DOHH2 (cell line): ENCODE measurements around the gene DDX51.

Experiments
- H3F3A ChIP-seq: fragments of 200-600 bp; sonication (generic), shearing (Covaris generic); 2 replicates; pipeline ENCODE4 v1.6.0; 2016; ENCODE audit warnings: antibody characterized with exemption, mild to moderate bottlenecking; ENCODE audit not compliant: control insufficient read depth, insufficient read depth
- H3K27ac ChIP-seq: fragments of 200-600 bp; sonication (generic); 2 replicates; pipeline ENCODE4 v1.5.1; 2014; ENCODE audit warnings: low read depth, mild to moderate bottlenecking, low read length, moderate library complexity
- H3K27me3 ChIP-seq: fragments of 200-600 bp; sonication (generic); 2 replicates; pipeline ENCODE4 v1.6.1; 2014; ENCODE audit warnings: mild to moderate bottlenecking, low read length, mixed read lengths; ENCODE audit not compliant: control insufficient read depth
- H3K36me3 ChIP-seq: fragments of 200-600 bp; sonication (generic); 2 replicates; pipeline ENCODE4 v1.6.1; 2014; ENCODE audit warnings: mild to moderate bottlenecking, low read length, moderate library complexity, mixed read lengths; ENCODE audit not compliant: control insufficient read depth
- H3K4me1 ChIP-seq: fragments of 200-600 bp; sonication (generic); 2 replicates; pipeline ENCODE4 v1.6.1; 2014; ENCODE audit warnings: mild to moderate bottlenecking, low read length, mixed read lengths; ENCODE audit not compliant: control insufficient read depth
- H3K4me2 ChIP-seq: fragments of 200-600 bp; sonication (generic); 2 replicates; pipeline ENCODE4 v1.6.0; 2014; ENCODE audit warnings: mild to moderate bottlenecking, low read length, moderate library complexity
- H3K4me3 ChIP-seq: fragments of 200-600 bp; sonication (generic); 2 replicates; pipeline ENCODE4 v1.5.1; 2014; ENCODE audit warnings: mild to moderate bottlenecking, low read length, mixed read lengths
- H3K79me2 ChIP-seq: fragments of 200-600 bp; sonication (generic); 2 replicates; pipeline ENCODE4 v1.6.1; 2014; ENCODE audit warnings: mild to moderate bottlenecking, low read length, mixed read lengths; ENCODE audit not compliant: control insufficient read depth
- H3K9me2 ChIP-seq: fragments of 200-600 bp; sonication (generic); replicated peaks from 2 replicates; pipeline ENCODE4 v1.6.1; 2014; ENCODE audit warnings: mild to moderate bottlenecking, low read length, mixed read lengths; ENCODE audit not compliant: control insufficient read depth
- H3K9me3 ChIP-seq: fragments of 200-600 bp; sonication (generic); 2 replicates; pipeline ENCODE4 v1.6.1; 2014; ENCODE audit warnings: antibody characterized with exemption, low read length, mixed read lengths; ENCODE audit not compliant: control insufficient read depth, insufficient read depth
- H4K20me1 ChIP-seq: fragments of 200-600 bp; sonication (generic); 2 replicates; pipeline ENCODE4 v1.6.0; 2014; ENCODE audit warnings: low read depth, mild to moderate bottlenecking, antibody characterized with exemption, low read length, moderate library complexity; ENCODE audit not compliant: control insufficient read depth, insufficient read depth
- EZH2phosphoT487 ChIP-seq: fragments of 200-600 bp; sonication (generic); IDR thresholded peaks from 2 replicates; pipeline ENCODE4 v1.6.1; 2017; ENCODE audit warnings: borderline replicate concordance, mild to moderate bottlenecking, antibody characterized with exemption, low read length, moderate library complexity, mixed read lengths
- TF ChIP-seq, protein P1 (sequence below): fragments of 200-600 bp; sonication (generic); IDR thresholded peaks from one replicate; pipeline ENCODE4 v1.5.1; 2014; ENCODE audit warnings: antibody characterized with exemption, mild to moderate bottlenecking, low read depth, low read length; ENCODE audit not compliant: poor library complexity, severe bottlenecking

DDX51 gene

DNA sequence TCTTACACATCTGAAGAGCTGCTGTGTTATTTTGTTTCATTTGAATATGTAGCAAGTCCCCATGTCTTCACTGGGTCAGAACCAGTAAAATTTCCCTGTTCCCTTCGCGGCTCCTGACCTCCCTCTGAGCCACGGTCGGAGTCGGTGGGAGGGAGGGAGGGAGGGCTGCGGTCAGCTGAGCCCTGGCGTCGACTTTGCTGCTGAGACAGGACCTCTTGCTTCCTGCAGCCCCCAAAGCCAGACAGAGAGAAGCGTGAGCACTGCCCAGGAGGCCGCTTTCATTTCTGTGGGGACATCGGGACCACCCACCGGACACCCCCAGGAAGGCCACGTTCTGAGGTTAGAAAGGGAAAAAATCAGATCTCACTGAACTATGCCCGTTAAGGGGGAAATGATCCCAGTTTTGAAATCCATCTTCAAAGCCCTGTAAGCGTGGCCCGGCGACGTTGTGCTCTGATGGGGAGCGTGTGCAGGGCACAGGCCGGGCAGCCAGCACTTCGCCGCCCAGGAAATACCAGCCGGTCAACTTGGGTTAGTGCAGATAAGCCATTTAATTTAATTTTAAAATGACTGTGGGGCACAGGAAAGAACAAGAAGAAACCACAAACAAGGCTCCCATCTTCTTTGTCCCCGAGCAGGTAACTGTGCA is 42.2 kb upstream of the DDX51 start:
- H3K4me2 ChIP-seq = no peak overlapping the region
- no peaks in the 10 kb centered on the region for H3F3A ChIP-seq
- TF ChIP-seq EZH2phosphoT487 = no peak
- TF ChIP-seq, protein P1, sequence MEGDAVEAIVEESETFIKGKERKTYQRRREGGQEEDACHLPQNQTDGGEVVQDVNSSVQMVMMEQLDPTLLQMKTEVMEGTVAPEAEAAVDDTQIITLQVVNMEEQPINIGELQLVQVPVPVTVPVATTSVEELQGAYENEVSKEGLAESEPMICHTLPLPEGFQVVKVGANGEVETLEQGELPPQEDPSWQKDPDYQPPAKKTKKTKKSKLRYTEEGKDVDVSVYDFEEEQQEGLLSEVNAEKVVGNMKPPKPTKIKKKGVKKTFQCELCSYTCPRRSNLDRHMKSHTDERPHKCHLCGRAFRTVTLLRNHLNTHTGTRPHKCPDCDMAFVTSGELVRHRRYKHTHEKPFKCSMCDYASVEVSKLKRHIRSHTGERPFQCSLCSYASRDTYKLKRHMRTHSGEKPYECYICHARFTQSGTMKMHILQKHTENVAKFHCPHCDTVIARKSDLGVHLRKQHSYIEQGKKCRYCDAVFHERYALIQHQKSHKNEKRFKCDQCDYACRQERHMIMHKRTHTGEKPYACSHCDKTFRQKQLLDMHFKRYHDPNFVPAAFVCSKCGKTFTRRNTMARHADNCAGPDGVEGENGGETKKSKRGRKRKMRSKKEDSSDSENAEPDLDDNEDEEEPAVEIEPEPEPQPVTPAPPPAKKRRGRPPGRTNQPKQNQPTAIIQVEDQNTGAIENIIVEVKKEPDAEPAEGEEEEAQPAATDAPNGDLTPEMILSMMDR = no peak
- H3K4me3 ChIP-seq = no peak overlapping the region
- peaks cover 14% of the 10 kb centered on the region for H3K4me1 ChIP-seq
- H3K9me2 ChIP-seq = no peaks in the 10 kb centered on the region
- no peak overlapping the region for H3K27ac ChIP-seq
- H4K20me1 ChIP-seq = no peaks in the 10 kb centered on the region
- peaks cover 21% of the 10 kb centered on the region for H3K27me3 ChIP-seq
- H3K9me3 ChIP-seq = no peaks in the 10 kb centered on the region
- no peaks in the 10 kb centered on the region for H3K79me2 ChIP-seq
- no peaks in the 10 kb centered on the region for H3K36me3 ChIP-seq

DNA sequence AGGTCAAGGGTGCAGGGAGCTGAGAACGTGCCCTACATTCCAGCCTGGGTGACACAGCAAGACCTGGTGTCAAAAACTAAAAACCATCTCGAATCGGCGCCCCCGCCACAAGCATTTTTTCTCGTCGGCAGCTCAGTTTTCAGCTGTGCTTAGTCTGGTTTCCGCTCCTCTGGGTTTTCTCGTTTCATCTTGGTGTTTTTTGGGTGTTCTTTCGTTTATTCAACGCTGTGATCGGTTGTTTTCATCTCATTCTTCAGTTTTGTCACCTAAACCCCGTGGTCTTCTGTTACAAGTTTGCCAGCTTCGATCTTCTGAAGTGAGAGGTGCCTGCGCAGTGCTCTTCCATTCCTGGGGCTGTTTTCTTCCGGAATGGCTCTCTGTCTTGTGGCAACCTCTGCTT is 41.6 kb upstream of the DDX51 start:
- H4K20me1 ChIP-seq = no peaks in the 10 kb centered on the region
- TF ChIP-seq, protein P1 = no peak
- no peak for TF ChIP-seq EZH2phosphoT487
- H3K36me3 ChIP-seq = no peaks in the 10 kb centered on the region
- H3K9me3 ChIP-seq = no peaks in the 10 kb centered on the region
- H3K4me3 ChIP-seq = no peak overlapping the region
- no peaks in the 10 kb centered on the region for H3K9me2 ChIP-seq
- no peak overlapping the region for H3K27ac ChIP-seq
- no peak overlapping the region for H3K4me2 ChIP-seq
- no peaks in the 10 kb centered on the region for H3K79me2 ChIP-seq
- H3F3A ChIP-seq = no peaks in the 10 kb centered on the region
- peaks cover 21% of the 10 kb centered on the region for H3K27me3 ChIP-seq
- peaks cover 14% of the 10 kb centered on the region for H3K4me1 ChIP-seq

DNA sequence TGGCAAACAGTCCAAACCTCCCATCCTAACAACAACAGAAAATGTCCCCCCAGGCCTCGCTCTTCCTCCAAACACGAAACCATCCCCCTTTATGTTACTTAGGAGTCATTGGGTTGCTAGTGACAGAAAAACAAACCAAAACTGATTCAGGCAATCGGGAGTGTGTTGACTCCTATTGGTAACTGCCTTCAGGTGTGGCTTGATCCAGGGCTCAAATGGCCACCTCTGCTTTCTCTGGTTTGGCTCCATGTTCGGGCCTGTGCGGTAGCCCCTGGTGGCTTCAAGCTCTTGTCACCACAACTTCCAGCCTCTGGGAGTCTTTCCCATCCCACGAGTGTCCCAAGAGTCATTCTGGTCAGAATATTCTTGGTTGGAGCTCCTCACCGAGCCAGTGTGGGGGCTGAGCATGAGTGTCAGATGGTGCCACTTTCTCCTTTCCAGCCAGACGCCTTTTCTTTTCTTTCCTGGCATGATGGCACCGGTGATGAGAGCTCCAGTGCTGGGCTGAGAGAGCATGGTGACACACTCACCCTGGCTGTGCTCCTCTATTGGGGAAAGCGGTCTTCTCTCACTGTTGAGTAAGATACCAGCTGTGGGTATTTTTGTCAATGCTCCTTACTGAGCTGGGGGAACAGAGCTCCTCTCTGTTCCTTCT is 38.7 kb upstream of the DDX51 start:
- no peak for TF ChIP-seq EZH2phosphoT487
- TF ChIP-seq, protein P1 = no peak
- no peaks in the 10 kb centered on the region for H3K9me3 ChIP-seq
- H3K4me1 ChIP-seq = peaks cover 9% of the 10 kb centered on the region
- H3K36me3 ChIP-seq = no peaks in the 10 kb centered on the region
- no peaks in the 10 kb centered on the region for H3K79me2 ChIP-seq
- peaks cover 18% of the 10 kb centered on the region for H3K27me3 ChIP-seq
- no peaks in the 10 kb centered on the region for H4K20me1 ChIP-seq
- H3F3A ChIP-seq = no peaks in the 10 kb centered on the region
- H3K27ac ChIP-seq = no peak overlapping the region
- no peaks in the 10 kb centered on the region for H3K9me2 ChIP-seq
- no peak overlapping the region for H3K4me2 ChIP-seq
- no peak overlapping the region for H3K4me3 ChIP-seq
